Mucosa of descending colon (tissue), 3 donors: ENCODE data around the gene TMIE. TPM values are rescaled to one million over a fixed set of nuclear protein-coding genes. Genes with fewer than 3 reads are reported as not detected.
A peak's percentile ranks its signal among the peaks of the same experiment; 100 is the strongest.

ENCODE experiments used
- ATAC-seq: fragments of 200-7000 bp; cut with Tn5 transposase; one replicate; pipeline ENCODE4 v1.9.1; 2020; ENCODE audit warnings: mild to moderate bottlenecking, moderate library complexity
- DNase-seq, 3 donors: peaks; one replicate each; pipeline ENCODE4 v3.0.0-alpha.2; 2020
- H3K36me3 ChIP-seq: fragments of 200-600 bp; one replicate; pipeline ENCODE4 v1.8.0; 2021; ENCODE audit warnings: low read depth, mild to moderate bottlenecking
- H3K4me1 ChIP-seq: fragments of 200-600 bp; one replicate; pipeline ENCODE4 v1.8.0; 2021; ENCODE audit warnings: low read depth, mild to moderate bottlenecking
- H3K4me3 ChIP-seq: fragments of 200-600 bp; one replicate; pipeline ENCODE4 v1.8.0; 2021; ENCODE audit warnings: mild to moderate bottlenecking
- H3K9me3 ChIP-seq: fragments of 200-600 bp; one replicate; pipeline ENCODE4 v1.8.0; 2021; ENCODE audit warnings: mild to moderate bottlenecking
- intact Hi-C, 2 donors: fragments of 100-400 bp; cut with DNase I in 1 of 2; cut with micrococcal nuclease in 1 of 2; formaldehyde crosslinking; loops; one replicate each; pipeline versions ENCODE4 v1.11.0 to v1.11.1; 2022; cut with DNase I, micrococcal nuclease
- total RNA-seq, 3 donors: library from RNA; stranded (reverse); fragmentation: NEBNext Ultra II Directional in 2 of 3; extraction: Animal tissue kit (Norgen Biotek cat#: 25700) in 2 of 3; gene quantifications; one replicate each; pipeline versions ENCODE4 v1.2.1 to v1.2.4, GENCODE V29; 2021 to 2023
- TF ChIP-seq, protein P1 (sequence below): fragments of 200-600 bp; IDR thresholded peaks from one replicate; pipeline ENCODE4 v1.8.0; 2022; ENCODE audit warnings: antibody characterized with exemption, mild to moderate bottlenecking
- donor health status: DM: no; HTN: no; CAD: no; lungs with moderate emphysema.
- donor health status: DM: no; HTN: no; CAD: no.
- donor health status: DM: no; HTN: yes; CAD: no.

The TMIE gene
- total RNA-seq, 3 donors from 2014 or later: 0.23 to 1.1 TPM; not detected in 1

DNA sequence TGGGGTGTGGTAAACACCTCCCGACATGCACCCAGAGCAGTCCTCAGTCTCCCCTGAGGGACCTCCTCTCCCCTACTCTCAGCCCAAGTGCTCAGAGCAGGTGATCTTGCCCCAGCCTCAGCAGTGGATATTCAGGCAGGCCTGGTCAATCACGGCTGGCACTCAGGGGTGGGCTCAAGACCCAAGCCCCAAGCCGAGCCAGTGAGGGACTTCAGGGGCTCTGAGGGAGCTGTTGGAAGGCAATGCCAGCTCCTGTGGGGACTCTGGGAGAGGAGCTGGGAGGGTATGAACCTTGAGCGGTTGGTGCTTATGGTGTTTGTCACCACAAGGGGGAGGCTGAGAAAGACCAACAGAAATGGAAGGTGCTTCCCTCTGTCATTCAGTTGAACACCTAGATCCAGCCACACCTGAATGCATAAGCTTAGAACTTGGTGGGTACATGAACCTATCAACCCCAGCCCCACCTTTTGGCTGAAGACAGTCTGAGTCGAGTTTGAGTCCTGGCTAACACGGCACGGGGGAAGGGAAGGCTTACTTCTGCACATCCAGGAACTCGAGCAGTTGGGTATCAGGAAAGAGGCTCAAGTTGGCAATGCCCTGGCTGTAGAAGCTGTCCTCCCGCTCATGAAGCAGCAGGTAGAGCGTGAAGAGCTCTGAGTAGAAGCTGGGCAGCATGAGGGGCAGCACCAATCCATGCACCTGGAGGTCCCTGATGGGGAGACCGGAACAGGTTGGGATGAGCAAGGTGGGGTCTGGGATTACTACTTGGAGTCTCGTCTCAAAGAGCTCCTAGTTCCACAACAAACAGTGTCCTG, 27.0 kb upstream of the TMIE start:
- Histone ChIP-seq H3K4me3 (no peak overlapping the region), H3K36me3 (no peaks in the 10 kb centered on the region), H3K4me1 (no peaks in the 10 kb centered on the region), H3K9me3 (no peaks in the 10 kb centered on the region)
- DNase-seq (peak in 1 of 3 donors; percentile 19), ATAC-seq (no peak)
- TF ChIP-seq, protein P1, sequence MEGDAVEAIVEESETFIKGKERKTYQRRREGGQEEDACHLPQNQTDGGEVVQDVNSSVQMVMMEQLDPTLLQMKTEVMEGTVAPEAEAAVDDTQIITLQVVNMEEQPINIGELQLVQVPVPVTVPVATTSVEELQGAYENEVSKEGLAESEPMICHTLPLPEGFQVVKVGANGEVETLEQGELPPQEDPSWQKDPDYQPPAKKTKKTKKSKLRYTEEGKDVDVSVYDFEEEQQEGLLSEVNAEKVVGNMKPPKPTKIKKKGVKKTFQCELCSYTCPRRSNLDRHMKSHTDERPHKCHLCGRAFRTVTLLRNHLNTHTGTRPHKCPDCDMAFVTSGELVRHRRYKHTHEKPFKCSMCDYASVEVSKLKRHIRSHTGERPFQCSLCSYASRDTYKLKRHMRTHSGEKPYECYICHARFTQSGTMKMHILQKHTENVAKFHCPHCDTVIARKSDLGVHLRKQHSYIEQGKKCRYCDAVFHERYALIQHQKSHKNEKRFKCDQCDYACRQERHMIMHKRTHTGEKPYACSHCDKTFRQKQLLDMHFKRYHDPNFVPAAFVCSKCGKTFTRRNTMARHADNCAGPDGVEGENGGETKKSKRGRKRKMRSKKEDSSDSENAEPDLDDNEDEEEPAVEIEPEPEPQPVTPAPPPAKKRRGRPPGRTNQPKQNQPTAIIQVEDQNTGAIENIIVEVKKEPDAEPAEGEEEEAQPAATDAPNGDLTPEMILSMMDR: no peak
- intact Hi-C loops: no loop called here

DNA sequence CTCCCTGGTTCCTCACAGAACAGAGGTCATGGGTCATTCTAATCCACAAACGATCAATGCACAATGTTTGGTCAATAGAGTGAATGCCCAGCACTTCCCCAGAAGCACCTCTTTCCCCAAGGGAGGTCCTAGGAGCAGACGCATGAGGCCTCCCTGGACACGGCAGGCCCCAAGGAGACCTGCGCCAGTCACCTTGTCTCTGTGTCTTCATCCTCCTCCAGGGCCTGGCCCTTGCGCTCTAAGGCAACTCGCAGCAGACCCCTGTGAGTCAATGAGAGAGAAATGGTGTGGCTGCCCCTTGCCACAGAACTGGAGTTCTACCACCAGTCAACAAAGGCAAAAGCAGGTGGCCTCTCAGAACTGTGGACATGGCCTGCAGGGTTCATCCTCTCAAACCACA, 25.8 kb upstream of the TMIE start:
- ATAC-seq (no peak), DNase-seq (peak in 1 of 3 donors; percentile 21)
- Histone ChIP-seq H3K4me1 (no peaks in the 10 kb centered on the region), H3K4me3 (no peak overlapping the region), H3K36me3 (no peaks in the 10 kb centered on the region), H3K9me3 (no peaks in the 10 kb centered on the region)
- TF ChIP-seq, protein P1: no peak
- intact Hi-C loops: no loop called here

DNA sequence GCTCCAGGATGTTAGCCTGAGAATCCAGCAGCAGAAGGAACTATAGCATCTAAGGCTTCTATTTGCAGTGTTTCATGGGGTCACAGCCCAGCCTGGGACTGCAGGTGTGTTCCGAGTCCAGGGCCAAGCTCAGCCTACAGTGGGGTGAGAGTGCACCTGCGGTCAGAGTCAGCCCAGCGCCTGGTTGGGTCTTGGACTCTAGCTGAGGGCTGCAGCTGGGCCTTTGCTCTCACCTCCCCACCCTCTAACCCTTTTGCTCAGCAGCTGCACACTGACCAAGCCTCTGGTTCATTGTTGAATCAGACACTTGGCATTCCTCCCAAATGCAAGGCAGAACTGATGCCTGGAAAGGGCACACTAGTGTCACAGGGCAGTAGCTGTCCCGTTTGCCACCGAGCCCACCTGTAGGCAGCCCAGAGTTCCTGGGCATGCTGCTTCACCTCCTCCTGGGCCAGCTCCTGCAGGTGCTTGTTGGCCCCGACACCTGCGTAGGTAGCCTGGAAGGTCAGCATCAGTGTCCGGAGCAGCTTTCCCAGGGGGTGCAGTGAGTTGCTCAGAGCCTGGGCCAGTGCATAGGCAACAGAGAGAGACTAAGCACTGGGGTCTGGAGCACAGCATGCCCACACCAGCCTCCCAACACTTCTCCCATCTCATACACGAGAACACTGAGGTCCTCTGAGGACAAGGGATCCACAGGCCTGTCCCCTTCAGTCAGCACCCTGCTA, 25.2 kb upstream of the TMIE start:
- DNase-seq (peak in 2 of 3 donors; percentile 15 to 27), ATAC-seq (peak; percentile 4)
- no peaks in the 10 kb centered on the region for H3K9me3 ChIP-seq
- intact Hi-C loops: no loop called here
- TF ChIP-seq, protein P1: no peak
- H3K36me3 ChIP-seq: no peaks in the 10 kb centered on the region
- H3K4me1 ChIP-seq: no peaks in the 10 kb centered on the region
- no peak overlapping the region for H3K4me3 ChIP-seq

DNA sequence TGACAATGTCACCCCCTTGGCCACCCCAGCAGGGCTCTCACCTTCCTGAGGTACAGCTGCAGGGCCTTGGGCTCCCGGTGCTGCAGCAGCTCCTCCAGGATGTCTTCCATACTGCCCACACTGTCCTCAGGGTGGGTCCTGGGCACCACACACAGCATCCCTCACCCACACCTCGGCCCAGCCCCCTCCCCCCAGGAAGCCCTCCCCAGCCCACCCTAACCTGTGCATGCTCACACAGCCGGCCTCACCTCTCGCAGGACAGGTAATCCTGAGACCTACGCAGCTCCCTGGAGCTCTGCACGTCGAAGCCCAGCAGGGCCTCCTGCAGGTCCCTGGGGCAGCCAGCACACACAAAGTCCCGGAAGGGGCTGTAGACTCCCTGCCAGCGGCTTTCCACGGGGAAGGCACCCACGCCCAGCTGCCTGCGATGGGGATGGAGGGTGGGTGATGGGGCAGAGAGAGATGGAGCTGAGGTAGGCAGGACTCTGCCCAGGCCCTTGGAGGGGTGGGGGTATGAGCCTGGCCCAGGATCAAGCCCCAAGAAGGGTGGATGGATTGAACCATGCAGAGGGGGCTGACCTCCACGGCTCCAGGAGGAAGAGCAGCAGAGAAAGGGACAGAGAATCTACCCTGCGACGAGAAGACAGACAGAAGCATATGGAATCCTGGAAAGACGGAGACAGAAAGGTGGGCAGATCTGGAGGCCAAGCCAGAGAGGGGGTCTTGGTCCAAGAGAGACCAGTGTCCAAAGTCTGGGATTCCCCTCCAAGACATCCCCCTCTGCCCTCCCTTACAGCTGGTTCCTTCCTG, 24.4 kb upstream of the TMIE start:
- intact Hi-C loops: no loop called here
- peak in 2 of 3 donors; percentile 23 to 42 for DNase-seq
- H3K4me1 ChIP-seq: no peaks in the 10 kb centered on the region
- H3K9me3 ChIP-seq: no peaks in the 10 kb centered on the region
- H3K4me3 ChIP-seq: no peak overlapping the region
- no peaks in the 10 kb centered on the region for H3K36me3 ChIP-seq
- ATAC-seq: no peak
- TF ChIP-seq, protein P1: no peak

DNA sequence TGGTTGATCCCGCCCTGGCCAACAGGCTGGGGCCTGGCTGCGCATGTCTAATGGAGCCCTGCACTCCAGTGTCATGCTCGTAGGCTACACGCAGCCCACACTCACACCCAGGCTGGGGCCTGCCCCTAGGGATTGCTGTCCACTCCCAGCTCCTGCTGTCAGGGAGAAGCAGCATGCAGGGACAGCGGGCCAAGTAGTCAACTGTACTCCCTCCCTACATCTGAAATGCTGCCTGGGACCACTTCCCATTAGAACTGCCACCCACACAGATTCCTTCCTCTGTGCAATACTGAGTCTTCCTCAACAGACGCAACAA, 23.8 kb upstream of the TMIE start:
- no peaks in the 10 kb centered on the region for H3K36me3 ChIP-seq
- no peaks in the 10 kb centered on the region for H3K4me1 ChIP-seq
- TF ChIP-seq, protein P1: no peak
- H3K9me3 ChIP-seq: no peaks in the 10 kb centered on the region
- ATAC-seq (peak; percentile 31), DNase-seq (peak in 2 of 3 donors; percentile 51 to 66)
- no peak overlapping the region for H3K4me3 ChIP-seq
- intact Hi-C loops: no loop called here
